ENCODE measurements around the gene VIL1. TPM values are rescaled to one million over a fixed set of nuclear protein-coding genes. Genes with fewer than 3 reads are reported as not detected.
A peak's percentile ranks its signal among the peaks of the same experiment; 100 is the strongest.

The VIL1 gene
- total RNA-seq, 1 experiment from 2014 or later: 4.2 TPM

GRCh38 chr2:218500501-218501060, 81.7 kb downstream of the VIL1 start:
- H4K5ac ChIP-seq (ENCODE audit: insufficient read length, low read depth, low read length): no peak overlapping the region
- no peak overlapping the region for H3K4me3 Mint-ChIP-seq
- no peak overlapping the region for H2BK120ac ChIP-seq (ENCODE audit: low read depth, low read length, poor library complexity, severe bottlenecking)
- H4K8ac ChIP-seq (replicated peaks; ENCODE audit: insufficient read length, low read depth, low read length): no peak overlapping the region
- no peak overlapping the region for H2AFZ ChIP-seq (ENCODE audit: low read length)
- H2BK12ac ChIP-seq (ENCODE audit: insufficient read length, low read depth, low read length): no peak overlapping the region
- H3K23me2 ChIP-seq (ENCODE audit: insufficient read length, low read depth, low read length, poor library complexity, severe bottlenecking): no peaks in the 10 kb centered on the region
- no peak overlapping the region for H3K56ac ChIP-seq (ENCODE audit: insufficient read length, low read depth, low read length)
- peak overlapping the region; percentile 4 to 97 (median 76); a peak in 3 of 7 replicates for H3K27ac Mint-ChIP-seq
- no peak overlapping the region for H3K23ac ChIP-seq (ENCODE audit: insufficient read length, low read depth, low read length)
- no peak overlapping the region for H3K4ac ChIP-seq (ENCODE audit: low read depth, low read length)
- H3K9me3 ChIP-seq (ENCODE audit: control insufficient read depth, low read depth, low read length): no peaks in the 10 kb centered on the region
- H3K4me1 Mint-ChIP-seq: peaks cover 10 to 18% of the 10 kb centered on the region in 2 experiments
- H3K4me1 ChIP-seq (ENCODE audit: insufficient read depth, low read length): no peaks in the 10 kb centered on the region
- peaks cover 15 to 54% (median 39%) of the 10 kb centered on the region in 3 experiments; a peak in 6 of 7 replicates for H3K36me3 Mint-ChIP-seq (ENCODE audit: insufficient read depth in 1 of 3, low read depth in 3 of 3)
- H3K18ac ChIP-seq (ENCODE audit: insufficient read length, low read depth, low read length): no peak overlapping the region
- no peak for DNase-seq
- H2BK5ac ChIP-seq (ENCODE audit: insufficient read length, low read length): no peak overlapping the region
- no peak overlapping the region for H4K91ac ChIP-seq (ENCODE audit: insufficient read length, low read depth, low read length)
- no peaks in the 10 kb centered on the region for H4K20me1 ChIP-seq (ENCODE audit: control insufficient read depth, insufficient read depth, insufficient read length)
- H3K9me3 Mint-ChIP-seq: no peaks in the 10 kb centered on the region
- H3K27ac ChIP-seq (ENCODE audit: insufficient read length, low read depth, low read length): no peak overlapping the region
- H3K27me3 ChIP-seq (ENCODE audit: insufficient read depth, low read length): no peaks in the 10 kb centered on the region
- H2BK15ac ChIP-seq (ENCODE audit: low read depth, low read length): no peak overlapping the region
- no CpG with 5 or more reads among the region's 10 CpGs for WGBS (ENCODE audit: extremely low coverage, insufficient read length, low lambda C conversion rate)
- H3T11ph ChIP-seq (ENCODE audit: low read length): no peak overlapping the region
- H3K27me3 Mint-ChIP-seq (ENCODE audit: low read depth): no peaks in the 10 kb centered on the region
- no peak overlapping the region for H3K9ac ChIP-seq (ENCODE audit: extremely low read depth, insufficient read length, low read length)
- TF ChIP-seq CTCF (conservative IDR thresholded peaks at IDR 0.05): no peak
- no peaks in the 10 kb centered on the region for H3K79me1 ChIP-seq (ENCODE audit: insufficient read depth, low read depth, low read length, poor library complexity, severe bottlenecking)
- H2AK5ac ChIP-seq (ENCODE audit: insufficient read length, low read length): no peak overlapping the region
- H3K4me2 ChIP-seq (ENCODE audit: insufficient read depth, insufficient read length, low read length): no peak overlapping the region
- H2BK20ac ChIP-seq (ENCODE audit: low read depth, low read length, poor library complexity, severe bottlenecking): no peak overlapping the region
- no peak overlapping the region for H3K14ac ChIP-seq (ENCODE audit: insufficient read depth, low read length)
- no peaks in the 10 kb centered on the region for H3K79me2 ChIP-seq (ENCODE audit: insufficient read depth, low read length)

All from H9 (cell line).